Ishikawa (cell line): ENCODE measurements around the gene SLC25A11.

Experiments
- CEBPB ChIP-seq: IDR thresholded peaks from 2 replicates; pipeline ENCODE4 v1.6.1; 2012
- EGR1 ChIP-seq: IDR thresholded peaks from 2 replicates; pipeline ENCODE4 v1.6.1; 2012
- EP300 ChIP-seq: IDR thresholded peaks from 2 replicates; pipeline ENCODE4 v1.6.1; 2012; ENCODE audit warnings: borderline replicate concordance
- MAX ChIP-seq: IDR thresholded peaks from 2 replicates; pipeline ENCODE4 v1.6.1; 2012
- RAD21 ChIP-seq: IDR thresholded peaks from 2 replicates; pipeline ENCODE4 v1.6.1; 2012; ENCODE audit warnings: low read depth
- TAF1 ChIP-seq: IDR thresholded peaks from 2 replicates; pipeline ENCODE4 v1.6.1; 2012; ENCODE audit warnings: low read depth, mild to moderate bottlenecking
- TCF12 ChIP-seq: IDR thresholded peaks from 2 replicates; pipeline ENCODE4 v1.6.1; 2012; ENCODE audit warnings: low read depth
- YY1 ChIP-seq: IDR thresholded peaks from 2 replicates; pipeline ENCODE4 v1.6.1; 2012; ENCODE audit warnings: low read depth

DNA sequence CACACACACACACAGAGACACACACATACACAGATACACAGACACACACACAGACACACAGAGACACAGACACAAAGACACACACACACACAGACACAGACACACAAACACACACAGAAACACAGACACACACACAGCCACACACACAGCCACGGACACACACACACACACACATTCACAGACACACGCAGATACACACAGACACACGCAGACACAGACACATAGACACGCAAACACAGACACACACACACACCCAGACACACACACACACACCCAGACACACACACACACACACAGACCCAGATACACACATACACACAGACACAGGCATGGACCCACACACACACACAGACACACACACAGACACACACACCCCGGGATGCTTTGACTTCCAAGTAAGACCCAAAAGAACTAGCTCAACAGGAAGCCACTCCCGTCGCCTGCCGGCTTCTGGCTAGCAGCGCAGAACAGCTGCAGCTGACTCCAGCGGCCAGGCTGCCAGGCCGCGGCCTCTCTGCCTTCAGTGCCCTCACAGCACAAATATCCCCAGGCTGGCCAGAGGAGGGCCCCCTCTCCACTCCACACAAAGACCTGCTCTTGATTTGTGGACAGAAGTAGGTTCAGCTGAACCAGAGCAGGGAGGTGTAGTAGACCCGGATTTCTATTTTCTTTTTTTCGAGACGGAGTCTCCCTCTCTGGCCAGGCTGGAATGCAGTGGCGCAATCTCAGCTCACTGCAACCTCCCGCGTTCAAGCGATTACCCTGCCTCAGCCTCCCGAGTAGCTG, 30.9 kb downstream of the SLC25A11 start:
- no peak for TF ChIP-seq MAX
- TF ChIP-seq EP300: no peak
- TF ChIP-seq TCF12: no peak
- TF ChIP-seq YY1: no peak
- TF ChIP-seq EGR1: no peak
- TF ChIP-seq RAD21: peak; percentile 88
- peak; percentile 79 for TF ChIP-seq CEBPB
- no peak for TF ChIP-seq TAF1
